ENCODE measurements around the gene ELOVL1. TPM values are rescaled to one million over a fixed set of nuclear protein-coding genes. Genes with fewer than 3 reads are reported as not detected.
"Not testable (repeated sequence)": the region's sequence is repeated elsewhere in the genome, so short reads cannot be mapped to it uniquely, and the experiment has no call there.

Gene ELOVL1
- total RNA-seq, result 10 to 100 TPM; 24.3 to 41.4 TPM

DNA sequence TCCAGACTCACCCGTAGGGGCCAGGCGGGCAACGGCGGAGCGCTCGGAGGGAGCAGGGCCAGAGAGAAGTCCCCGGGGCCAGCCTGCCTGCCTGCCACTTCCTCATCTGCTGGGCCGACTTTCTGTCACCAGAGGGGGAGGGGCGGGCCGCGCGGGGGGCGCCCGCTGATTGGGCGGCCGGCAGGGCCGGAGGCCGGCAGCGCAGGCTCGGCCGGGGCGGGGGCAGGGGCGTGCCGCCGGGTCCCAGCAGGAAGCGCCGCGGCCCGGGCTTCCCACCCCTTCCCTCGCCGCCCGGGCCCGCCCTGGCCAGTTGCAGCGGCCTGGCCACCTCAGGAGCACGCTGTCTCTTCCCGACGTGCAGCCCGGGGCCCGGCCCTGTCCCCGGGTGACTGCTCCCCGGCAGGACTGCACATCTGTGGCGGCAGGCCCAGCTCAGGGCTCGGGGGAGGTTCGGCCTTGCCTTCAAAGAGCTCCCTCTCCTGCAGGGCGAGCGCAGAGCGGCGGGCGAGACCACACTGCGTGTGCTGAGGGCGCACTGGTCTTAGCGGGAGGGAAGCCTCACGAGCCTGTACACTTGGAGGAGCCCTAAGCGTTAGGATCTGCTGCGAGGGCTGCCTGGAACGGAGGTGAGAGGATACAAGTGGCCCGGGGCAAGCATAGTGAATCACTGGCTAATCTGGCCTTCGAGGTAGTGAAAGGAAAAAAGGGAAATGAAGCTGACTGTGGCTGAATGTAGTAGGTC lies at the start of gene ELOVL1:
ELOVL1 (minus strand) TSS at position 108 of the 742 bp plus-strand sequence. CDS start 2,402 bp downstream, outside the sequence.
- H3K4me1 ChIP-seq, result peaks cover 0 to 40% of the 10 kb centered on the region in 2 donors

GRCh38 chr1:43415901-43416300 lies 48.1 kb upstream of the ELOVL1 start:
- Histone ChIP-seq H3K27me3 (no peaks in the 10 kb centered on the region), H3K27ac (no peak overlapping the region), H3K9me3 (no peaks in the 10 kb centered on the region), H3K36me3 (peaks cover 58% of the 10 kb centered on the region), H3K4me1 (no peaks in the 10 kb centered on the region), H3K4me3 (no peak overlapping the region)
- DNase-seq (ENCODE audit: low spot score), result no peak
- no peak for TF ChIP-seq CTCF (IDR thresholded peaks at IDR 0.05)

More for the DNA sequence above, at the start of gene ELOVL1:
- DNase-seq (ENCODE audit: low spot score), result peak; percentile 91
- peak within 1 kb of the TSS; percentile 88 to 89 for H3K4me3 ChIP-seq
- H3K27ac ChIP-seq, result peak within 1 kb of the TSS; percentile 92 to 93
- H3K9me3 ChIP-seq, result no peaks in the 10 kb centered on the region
- peak in 1 of 2 donors; percentile 49 for TF ChIP-seq CTCF (IDR thresholded peaks at IDR 0.05)
- H3K27me3 ChIP-seq, result no peaks in the 10 kb centered on the region
- H3K36me3 ChIP-seq, result peaks cover 24% of the 10 kb centered on the region

DNA sequence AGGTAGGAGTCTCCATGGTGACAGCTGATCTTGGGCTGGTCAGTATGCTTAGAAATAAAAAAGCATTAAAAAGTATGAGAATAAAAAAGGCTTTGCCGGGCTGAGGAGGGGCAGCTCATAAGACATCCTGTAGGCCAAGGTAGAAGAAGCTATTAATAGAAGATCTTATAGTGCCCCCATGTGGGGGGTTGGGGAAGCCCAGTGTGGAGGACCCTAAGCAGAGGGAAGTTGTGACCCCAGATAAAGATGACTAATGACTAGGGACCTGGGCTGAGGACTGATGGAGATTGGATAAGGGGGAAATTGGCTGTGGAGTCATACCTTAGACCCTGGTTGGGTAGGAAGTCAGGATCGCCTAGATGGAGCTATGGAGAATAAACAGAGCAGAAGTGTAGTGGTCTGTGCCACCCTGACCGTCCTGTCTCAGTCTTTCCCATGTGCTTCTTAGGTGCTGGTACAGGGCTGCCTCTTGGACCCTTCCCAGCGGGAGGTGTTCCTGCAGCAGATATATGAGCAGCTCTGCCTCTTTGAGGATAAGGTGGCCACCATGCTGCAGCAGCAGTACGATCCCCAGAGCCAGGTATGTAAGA lies 46.9 kb upstream of the ELOVL1 start:
- Histone ChIP-seq H3K36me3 (peaks cover 46% of the 10 kb centered on the region), H3K27me3 (no peaks in the 10 kb centered on the region), H3K9me3 (no peaks in the 10 kb centered on the region), H3K4me1 (no peaks in the 10 kb centered on the region), H3K4me3 (no peak overlapping the region), H3K27ac (no peak overlapping the region)
- peak; percentile 33 to 74 for TF ChIP-seq CTCF (IDR thresholded peaks at IDR 0.05)
- DNase-seq (ENCODE audit: low spot score), result no peak

GRCh38 chr1:43413426-43413825 lies 45.6 kb upstream of the ELOVL1 start:
- not testable (repeated sequence) for H3K9me3 ChIP-seq; H3K27me3 ChIP-seq; H3K27ac ChIP-seq; DNase-seq (ENCODE audit: low spot score); H3K4me3 ChIP-seq; H3K4me1 ChIP-seq
- H3K36me3 ChIP-seq, result peaks cover 37% of the 10 kb centered on the region

GRCh38 chr1:43410571-43410970 lies 42.8 kb upstream of the ELOVL1 start:
- H3K9me3 ChIP-seq, result no peaks in the 10 kb centered on the region
- H3K27me3 ChIP-seq, result no peaks in the 10 kb centered on the region
- DNase-seq (ENCODE audit: low spot score), result no peak
- H3K36me3 ChIP-seq, result peaks cover 30% of the 10 kb centered on the region
- peaks cover 0 to 8% of the 10 kb centered on the region in 2 donors for H3K4me1 ChIP-seq
- no peak overlapping the region for H3K27ac ChIP-seq
- no peak overlapping the region for H3K4me3 ChIP-seq
- TF ChIP-seq CTCF (IDR thresholded peaks at IDR 0.05), result no peak

DNA sequence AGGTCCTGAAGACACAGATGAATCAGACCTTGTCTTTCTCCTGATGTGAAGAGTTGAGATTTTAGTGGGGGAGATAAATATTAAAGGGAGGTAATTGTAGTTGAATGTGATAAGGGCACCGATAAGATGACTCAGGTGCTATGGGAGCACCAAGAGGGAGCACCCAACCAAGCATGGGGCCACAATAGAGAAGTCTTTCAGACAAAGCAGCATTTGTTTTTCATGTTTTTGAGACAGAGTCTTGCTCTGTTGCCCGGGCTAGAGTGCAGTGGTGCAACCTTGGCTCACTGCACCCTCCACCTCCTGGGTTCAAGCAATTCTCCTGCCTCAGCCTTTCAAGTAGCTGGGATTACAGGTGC lies 38.0 kb upstream of the ELOVL1 start:
- Histone ChIP-seq H3K27ac (peak overlapping the region in 1 of 2 donors; percentile 45), H3K4me3 (no peak overlapping the region), H3K27me3 (no peaks in the 10 kb centered on the region), H3K4me1 (peaks cover 0 to 24% of the 10 kb centered on the region in 2 donors), H3K9me3 (no peaks in the 10 kb centered on the region), H3K36me3 (peaks cover 51% of the 10 kb centered on the region)
- TF ChIP-seq CTCF (IDR thresholded peaks at IDR 0.05), result no peak
- DNase-seq (ENCODE audit: low spot score), result no peak

Data from right atrium auricular region (tissue), 2 donors.